Subcutaneous adipose tissue (tissue), 4 donors: ENCODE results near the gene AP1S3. TPM values are rescaled to one million over a fixed set of nuclear protein-coding genes. Genes with fewer than 3 reads are reported as not detected.

ENCODE experiments used
- CTCF ChIP-seq: fragments of 450-650 bp; IDR thresholded peaks from one replicate; pipeline ENCODE4 v1.5.1; 2016; ENCODE audit warnings: low read depth, mild to moderate bottlenecking, control low read depth, antibody characterized with exemption, moderate library complexity
- total RNA-seq, 4 donors: library from RNA; depleted of rRNA; stranded (reverse); fragments of >200 nt; gene quantifications; one replicate each; pipeline ENCODE4 v1.1.0, GENCODE V29; 2016

AP1S3 gene
- total RNA-seq, 4 donors from 2014 or later = 0.19 to 9.3 (median 1.2) TPM

- TF ChIP-seq CTCF = no peak
Measured at GRCh38 chr2:223797037-223797436, 40.3 kb downstream of the AP1S3 start.

GRCh38 chr2:223789423-223789822, 48.0 kb downstream of the AP1S3 start:
- TF ChIP-seq CTCF = no peak

GRCh38 chr2:223788826-223789225, 48.6 kb downstream of the AP1S3 start:
- TF ChIP-seq CTCF = no peak

GRCh38 chr2:223787358-223787757, 50.0 kb downstream of the AP1S3 start:
- no peak for TF ChIP-seq CTCF

GRCh38 chr2:223786943-223787342, 50.4 kb downstream of the AP1S3 start:
- TF ChIP-seq CTCF = no peak

GRCh38 chr2:223786236-223786635, 51.1 kb downstream of the AP1S3 start:
- TF ChIP-seq CTCF = no peak

GRCh38 chr2:223784221-223784772, 53.1 kb downstream of the AP1S3 start:
- no peak for TF ChIP-seq CTCF
